Measurements from ENCODE around the gene PLA2G2F. TPM values are rescaled to one million over a fixed set of nuclear protein-coding genes. Genes with fewer than 3 reads are reported as not detected.

The PLA2G2F gene
- not detected for total RNA-seq

- H3K36me3 ChIP-seq: no peaks in the 10 kb centered on the region
- no peak within 1 kb of the TSS for H3K9ac ChIP-seq (ENCODE audit: low read depth in 2 of 2, low read length in 2 of 2)
- H3K9me3 ChIP-seq: no peaks in the 10 kb centered on the region
- DNase-seq: no peak
- H3K4me3 ChIP-seq: no peak within 1 kb of the TSS
- H3K4me1 ChIP-seq: no peaks in the 10 kb centered on the region
- intact Hi-C loops (cut with DNase I): no loop called here
- no peaks in the 10 kb centered on the region for H3K27me3 ChIP-seq
- no peak for TF ChIP-seq CTCF (IDR thresholded peaks at IDR 0.05)
- no peak within 1 kb of the TSS for H3K27ac ChIP-seq
Measured at GRCh38 chr1:20138961-20139550, at the start of gene PLA2G2F. Gene PLA2G2F (plus strand): TSS chr1:20139323. CDS start chr1:20139428, 105 bp downstream.

GRCh38 chr1:20089328-20090077 lies 49.6 kb upstream of the PLA2G2F start:
- H3K36me3 ChIP-seq: no peaks in the 10 kb centered on the region
- intact Hi-C loops (cut with DNase I): no loop called here
- no peak overlapping the region for H3K9ac ChIP-seq (ENCODE audit: low read depth in 2 of 2, low read length in 2 of 2)
- DNase-seq: no peak
- no peak for TF ChIP-seq CTCF (IDR thresholded peaks at IDR 0.05)
- H3K27me3 ChIP-seq: no peaks in the 10 kb centered on the region
- H3K4me3 ChIP-seq: no peak overlapping the region
- H3K4me1 ChIP-seq: no peaks in the 10 kb centered on the region
- no peaks in the 10 kb centered on the region for H3K9me3 ChIP-seq
- H3K27ac ChIP-seq: no peak overlapping the region

DNA sequence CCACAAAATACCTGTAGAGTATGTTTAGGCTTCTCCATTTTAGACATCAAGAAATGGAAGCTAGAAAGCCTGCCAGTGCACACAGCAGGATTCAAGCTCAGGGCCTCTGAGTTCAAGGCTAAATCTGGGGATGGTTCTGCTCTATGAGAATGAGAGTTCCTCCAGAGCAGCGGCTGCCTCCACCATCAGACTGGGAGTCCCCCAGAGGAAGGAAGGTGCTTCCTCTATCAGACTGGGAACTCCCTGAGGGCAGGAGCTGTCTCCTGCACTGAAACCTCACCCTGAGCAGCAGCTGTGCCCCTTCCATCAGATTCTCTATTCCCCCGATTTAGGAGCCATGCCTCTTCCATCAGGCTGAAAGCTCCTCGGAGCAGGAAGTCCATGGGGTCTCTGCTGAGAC lies 49.0 kb upstream of the PLA2G2F start:
- Histone ChIP-seq H3K9ac (ENCODE audit: low read depth in 2 of 2, low read length in 2 of 2) (no peak overlapping the region), H3K27ac (no peak overlapping the region), H3K27me3 (no peaks in the 10 kb centered on the region), H3K4me3 (no peak overlapping the region), H3K9me3 (no peaks in the 10 kb centered on the region), H3K36me3 (no peaks in the 10 kb centered on the region), H3K4me1 (no peaks in the 10 kb centered on the region)
- no peak for DNase-seq
- no peak for TF ChIP-seq CTCF (IDR thresholded peaks at IDR 0.05)
- intact Hi-C loops (cut with DNase I): no loop called here

DNA sequence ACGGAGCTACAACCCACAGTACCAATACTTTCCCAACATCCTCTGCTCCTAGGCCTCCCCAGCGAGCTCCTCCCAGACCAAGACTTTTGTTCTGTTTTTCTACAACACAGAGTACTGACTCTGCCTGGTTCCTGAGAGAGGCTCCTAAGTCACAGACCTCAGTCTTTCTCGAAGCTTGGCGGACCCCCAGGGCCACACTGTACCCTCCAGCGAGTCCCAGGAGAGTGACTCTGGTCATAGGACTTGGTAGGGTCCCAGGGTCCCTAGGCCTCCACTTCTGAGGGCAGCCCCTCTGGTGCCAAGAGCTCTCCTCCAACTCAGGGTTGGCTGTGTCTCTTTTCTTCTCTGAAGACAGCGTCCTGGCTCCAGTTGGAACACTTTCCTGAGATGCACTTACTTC lies 48.5 kb upstream of the PLA2G2F start:
- H3K9me3 ChIP-seq: no peaks in the 10 kb centered on the region
- H3K36me3 ChIP-seq: no peaks in the 10 kb centered on the region
- TF ChIP-seq CTCF (IDR thresholded peaks at IDR 0.05): no peak
- intact Hi-C loops (cut with DNase I): no loop called here
- H3K9ac ChIP-seq (ENCODE audit: low read depth in 2 of 2, low read length in 2 of 2): no peak overlapping the region
- H3K4me3 ChIP-seq: no peak overlapping the region
- no peaks in the 10 kb centered on the region for H3K27me3 ChIP-seq
- no peak for DNase-seq
- H3K27ac ChIP-seq: no peak overlapping the region
- H3K4me1 ChIP-seq: no peaks in the 10 kb centered on the region

- Histone ChIP-seq H3K36me3 (no peaks in the 10 kb centered on the region), H3K27ac (no peak overlapping the region), H3K4me3 (no peak overlapping the region), H3K9ac (ENCODE audit: low read depth in 2 of 2, low read length in 2 of 2) (no peak overlapping the region), H3K9me3 (no peaks in the 10 kb centered on the region), H3K4me1 (no peaks in the 10 kb centered on the region), H3K27me3 (no peaks in the 10 kb centered on the region)
- intact Hi-C loops (cut with DNase I): no loop called here
- no peak for DNase-seq
- TF ChIP-seq CTCF (IDR thresholded peaks at IDR 0.05): no peak
Measured at GRCh38 chr1:20093303-20093702, 45.8 kb upstream of the PLA2G2F start.
